Activated B cell treated with CpG ODN at 0.5 μM for 24 hours (primary cell): Measurements from ENCODE around the gene MRPL46. TPM values are rescaled to one million over a fixed set of nuclear protein-coding genes. Genes with fewer than 3 reads are reported as not detected.

Experiments used
- ATAC-seq: fragments of 200-7000 bp; cut with Tn5 transposase; one replicate; pipeline ENCODE4 v1.10.0; 2021; ENCODE audit warnings: low read depth, mild to moderate bottlenecking, moderate library complexity
- CTCF ChIA-PET: fragments of 350-600 bp; sonication (Branson Sonifier 250); formaldehyde crosslinking; loops from one replicate; lab custom pipeline; 2021; ENCODE audit warnings: antibody characterized with exemption; lab: Charles Lee
- POLR2A ChIA-PET: fragments of 350-600 bp; sonication (Branson Sonifier 250); formaldehyde crosslinking; loops from one replicate; lab custom pipeline; 2021; ENCODE audit warnings: antibody characterized with exemption; lab: Charles Lee
- DNase-seq: peaks from one replicate; pipeline ENCODE4 v3.0.0; 2022
- H3K27ac Mint-ChIP-seq: one replicate; pipeline ENCODE4 v1.8.0; 2020; ENCODE audit warnings: mixed read lengths
- H3K27me3 Mint-ChIP-seq: one replicate; pipeline ENCODE4 v1.8.0; 2021; ENCODE audit warnings: mixed read lengths
- H3K36me3 Mint-ChIP-seq: one replicate; pipeline ENCODE4 v1.8.0; 2021; ENCODE audit warnings: low read depth, mixed read lengths
- H3K4me1 Mint-ChIP-seq: one replicate; pipeline ENCODE4 v1.8.0; 2021; ENCODE audit warnings: mixed read lengths
- H3K4me3 Mint-ChIP-seq: one replicate; pipeline ENCODE4 v1.8.0; 2020; ENCODE audit warnings: mild to moderate bottlenecking, mixed read lengths
- H3K9me3 Mint-ChIP-seq: one replicate; pipeline ENCODE4 v1.8.0; 2020; ENCODE audit warnings: mixed read lengths
- intact Hi-C: fragments of 100-400 bp; cut with micrococcal nuclease; formaldehyde crosslinking; loops from one replicate; pipeline ENCODE4 v1.15.1; 2024
- total RNA-seq: library from RNA; stranded (reverse); gene quantifications from 2 replicates; pipeline ENCODE4 v1.2.3, GENCODE V29; 2022
- TF ChIP-seq, protein P1 (sequence below): fragments of 200-600 bp; IDR thresholded peaks from one replicate; pipeline ENCODE4 v1.8.0; 2022; ENCODE audit warnings: antibody characterized with exemption, mild to moderate bottlenecking

The MRPL46 gene
- total RNA-seq, 1 donor from 2014 or later, result 31.2 TPM

DNA sequence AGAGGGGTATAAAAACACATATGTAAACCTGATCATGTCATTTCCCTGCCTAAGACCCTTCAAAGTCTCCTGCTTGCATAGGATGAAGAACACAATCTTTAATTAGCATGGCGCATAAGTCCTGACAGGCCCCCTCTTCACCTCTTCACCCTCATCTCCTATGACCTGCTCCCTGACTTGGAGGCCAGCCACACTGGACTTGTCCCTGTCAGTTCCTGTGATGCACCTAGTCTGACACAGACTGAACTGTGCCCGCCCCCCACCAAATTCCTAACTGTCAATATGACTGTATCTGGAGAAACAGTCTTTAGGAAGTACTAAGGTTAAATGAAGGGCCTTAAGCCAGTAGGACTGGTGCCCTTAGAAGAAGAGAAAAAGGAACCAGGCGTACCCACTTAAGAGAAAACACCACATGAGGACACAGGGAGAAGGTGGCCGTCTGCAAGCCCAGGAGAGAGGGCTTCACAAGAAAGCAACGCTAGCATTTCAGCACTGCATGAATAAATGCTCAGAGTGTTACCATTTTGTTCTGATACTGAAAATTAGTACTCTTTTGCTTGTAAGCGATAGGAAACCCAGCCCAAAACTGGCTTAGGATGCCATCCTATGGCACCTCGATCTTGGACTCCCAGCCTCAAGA, 34.0 kb downstream of the MRPL46 start:
- ChIA-PET POLR2A (no interaction called here), CTCF (no interaction called here)
- Mint-ChIP-seq H3K9me3 (no peaks in the 10 kb centered on the region), H3K27me3 (peaks cover 14% of the 10 kb centered on the region), H3K27ac (no peak overlapping the region), H3K4me3 (no peak overlapping the region), H3K36me3 (no peaks in the 10 kb centered on the region), H3K4me1 (no peaks in the 10 kb centered on the region)
- no peak for ATAC-seq
- TF ChIP-seq, protein P1, sequence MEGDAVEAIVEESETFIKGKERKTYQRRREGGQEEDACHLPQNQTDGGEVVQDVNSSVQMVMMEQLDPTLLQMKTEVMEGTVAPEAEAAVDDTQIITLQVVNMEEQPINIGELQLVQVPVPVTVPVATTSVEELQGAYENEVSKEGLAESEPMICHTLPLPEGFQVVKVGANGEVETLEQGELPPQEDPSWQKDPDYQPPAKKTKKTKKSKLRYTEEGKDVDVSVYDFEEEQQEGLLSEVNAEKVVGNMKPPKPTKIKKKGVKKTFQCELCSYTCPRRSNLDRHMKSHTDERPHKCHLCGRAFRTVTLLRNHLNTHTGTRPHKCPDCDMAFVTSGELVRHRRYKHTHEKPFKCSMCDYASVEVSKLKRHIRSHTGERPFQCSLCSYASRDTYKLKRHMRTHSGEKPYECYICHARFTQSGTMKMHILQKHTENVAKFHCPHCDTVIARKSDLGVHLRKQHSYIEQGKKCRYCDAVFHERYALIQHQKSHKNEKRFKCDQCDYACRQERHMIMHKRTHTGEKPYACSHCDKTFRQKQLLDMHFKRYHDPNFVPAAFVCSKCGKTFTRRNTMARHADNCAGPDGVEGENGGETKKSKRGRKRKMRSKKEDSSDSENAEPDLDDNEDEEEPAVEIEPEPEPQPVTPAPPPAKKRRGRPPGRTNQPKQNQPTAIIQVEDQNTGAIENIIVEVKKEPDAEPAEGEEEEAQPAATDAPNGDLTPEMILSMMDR, result no peak
- intact Hi-C loops, result no loop called here
- no peak for DNase-seq

DNA sequence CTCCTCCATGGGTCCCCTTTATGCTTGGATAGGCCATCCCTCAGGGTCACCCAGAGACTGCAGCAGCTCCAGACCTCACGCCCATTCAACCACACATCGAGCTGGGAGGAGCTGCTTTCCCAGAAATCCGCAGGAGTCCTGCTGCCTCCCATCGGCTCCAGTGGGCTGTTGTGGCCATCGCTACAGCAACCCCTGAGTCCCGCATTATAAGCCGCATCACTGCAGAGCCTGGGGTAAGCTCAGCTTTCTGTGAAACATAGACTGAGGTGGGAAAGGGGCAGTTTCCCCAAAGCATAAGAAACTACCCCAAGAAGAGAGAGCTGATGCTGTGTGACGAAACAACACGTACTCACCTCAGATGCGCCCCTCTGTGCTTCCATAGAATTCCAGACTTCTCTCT, 35.7 kb downstream of the MRPL46 start:
- TF ChIP-seq, protein P1, result no peak
- no peak overlapping the region for H3K4me3 Mint-ChIP-seq
- POLR2A ChIA-PET, result no interaction called here
- H3K27ac Mint-ChIP-seq, result no peak overlapping the region
- H3K4me1 Mint-ChIP-seq, result no peaks in the 10 kb centered on the region
- H3K36me3 Mint-ChIP-seq, result no peaks in the 10 kb centered on the region
- H3K9me3 Mint-ChIP-seq, result no peaks in the 10 kb centered on the region
- no peak for DNase-seq
- intact Hi-C loops, result no loop called here
- ATAC-seq, result no peak
- CTCF ChIA-PET, result no interaction called here
- H3K27me3 Mint-ChIP-seq, result peaks cover 7% of the 10 kb centered on the region

DNA sequence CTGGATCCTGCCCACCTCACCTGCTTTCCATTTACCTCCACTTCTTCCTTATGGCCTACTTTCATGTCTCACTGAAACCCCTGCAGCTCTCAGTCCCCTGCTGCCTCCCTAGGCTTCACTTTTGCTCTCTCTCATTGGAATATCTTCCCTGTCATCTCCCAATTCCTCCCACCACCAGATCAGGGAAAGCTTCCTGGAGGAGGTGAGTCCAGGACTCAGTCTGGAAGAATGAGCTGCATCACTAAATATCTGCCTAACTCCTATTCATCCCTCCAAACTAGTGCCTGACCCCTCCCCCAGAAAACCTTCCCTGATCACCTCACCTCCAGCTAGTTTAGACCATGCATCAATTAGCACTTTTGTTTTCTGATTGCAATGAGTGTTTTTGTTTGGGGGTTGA, 37.1 kb downstream of the MRPL46 start:
- Mint-ChIP-seq H3K4me1 (no peaks in the 10 kb centered on the region), H3K27me3 (peaks cover 7% of the 10 kb centered on the region), H3K27ac (no peak overlapping the region), H3K4me3 (no peak overlapping the region), H3K9me3 (no peaks in the 10 kb centered on the region), H3K36me3 (no peaks in the 10 kb centered on the region)
- ChIA-PET POLR2A (no interaction called here), CTCF (no interaction called here)
- DNase-seq, result no peak
- ATAC-seq, result no peak
- intact Hi-C loops, result no loop called here
- TF ChIP-seq, protein P1, result no peak

- Mint-ChIP-seq H3K36me3 (no peaks in the 10 kb centered on the region), H3K4me1 (no peaks in the 10 kb centered on the region), H3K4me3 (no peak overlapping the region), H3K27ac (no peak overlapping the region), H3K9me3 (no peaks in the 10 kb centered on the region), H3K27me3 (peaks cover 8% of the 10 kb centered on the region)
- POLR2A ChIA-PET, result no interaction called here
- DNase-seq (no peak), ATAC-seq (no peak)
- intact Hi-C loops, result no loop called here
- TF ChIP-seq, protein P1, result no peak
- CTCF ChIA-PET, result no interaction called here
Measured at GRCh38 chr15:88428805-88429605, 38.2 kb downstream of the MRPL46 start.

- TF ChIP-seq, protein P1, result no peak
- no peak overlapping the region for H3K4me3 Mint-ChIP-seq
- DNase-seq (no peak), ATAC-seq (no peak)
- H3K4me1 Mint-ChIP-seq, result no peaks in the 10 kb centered on the region
- no peaks in the 10 kb centered on the region for H3K9me3 Mint-ChIP-seq
- H3K36me3 Mint-ChIP-seq, result no peaks in the 10 kb centered on the region
- CTCF ChIA-PET, result no interaction called here
- no peak overlapping the region for H3K27ac Mint-ChIP-seq
- POLR2A ChIA-PET, result no interaction called here
- peaks cover 8% of the 10 kb centered on the region for H3K27me3 Mint-ChIP-seq
- intact Hi-C loops, result no loop called here
Measured at GRCh38 chr15:88428053-88428452, 39.1 kb downstream of the MRPL46 start.
